GM18507 (cell line): Measurements from ENCODE around the gene GLUD2.

Experiments
- DNase-seq: peaks from one replicate; pipeline ENCODE4 v3.0.0; 2011; ENCODE audit warnings: low read depth; ENCODE audit not compliant: insufficient read length; ENCODE audit errors: extremely low spot score
- FAIRE-seq: peaks from 2 replicates; lab custom pipeline; 2011; peaks lifted over from hg19 to GRCh38; lab: Jason Lieb, UNC

The GLUD2 gene

GRCh38 chrX:121085612-121086010 is 38.2 kb downstream of the GLUD2 start:
- DNase-seq = no peak
- no peak for FAIRE-seq

DNA sequence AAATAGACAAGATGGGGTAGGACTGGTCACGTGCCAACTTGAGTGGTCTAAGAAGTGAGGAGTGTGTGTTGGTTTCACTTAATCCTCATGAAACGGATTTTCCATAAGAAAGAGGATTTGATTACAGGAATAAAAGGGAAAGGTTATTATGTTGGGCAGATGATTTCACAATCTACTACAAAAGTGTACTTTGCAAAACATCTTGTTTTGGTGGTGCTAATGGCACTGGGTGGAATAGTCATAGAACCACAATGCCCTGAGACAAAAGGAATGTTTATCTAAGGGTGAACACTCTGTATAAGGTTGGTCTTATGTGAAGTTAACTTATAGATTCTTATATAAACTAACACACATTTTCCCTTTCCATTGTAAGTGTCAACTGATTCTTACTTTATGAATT is 45.6 kb downstream of the GLUD2 start:
- no peak for FAIRE-seq
- DNase-seq = no peak
